Smooth muscle cell of bladder (primary cell): ENCODE measurements around the gene UNC119. TPM values are rescaled to one million over a fixed set of nuclear protein-coding genes. Genes with fewer than 3 reads are reported as not detected.

Experiments
- total RNA-seq: library from RNA; depleted of rRNA; stranded (reverse); fragments of >200 nt; gene quantifications from 2 replicates; pipeline ENCODE4 v1.2.3, GENCODE V29; 2014

The UNC119 gene
- total RNA-seq: 24.7 and 33.0 TPM in 2 replicates

DNA sequence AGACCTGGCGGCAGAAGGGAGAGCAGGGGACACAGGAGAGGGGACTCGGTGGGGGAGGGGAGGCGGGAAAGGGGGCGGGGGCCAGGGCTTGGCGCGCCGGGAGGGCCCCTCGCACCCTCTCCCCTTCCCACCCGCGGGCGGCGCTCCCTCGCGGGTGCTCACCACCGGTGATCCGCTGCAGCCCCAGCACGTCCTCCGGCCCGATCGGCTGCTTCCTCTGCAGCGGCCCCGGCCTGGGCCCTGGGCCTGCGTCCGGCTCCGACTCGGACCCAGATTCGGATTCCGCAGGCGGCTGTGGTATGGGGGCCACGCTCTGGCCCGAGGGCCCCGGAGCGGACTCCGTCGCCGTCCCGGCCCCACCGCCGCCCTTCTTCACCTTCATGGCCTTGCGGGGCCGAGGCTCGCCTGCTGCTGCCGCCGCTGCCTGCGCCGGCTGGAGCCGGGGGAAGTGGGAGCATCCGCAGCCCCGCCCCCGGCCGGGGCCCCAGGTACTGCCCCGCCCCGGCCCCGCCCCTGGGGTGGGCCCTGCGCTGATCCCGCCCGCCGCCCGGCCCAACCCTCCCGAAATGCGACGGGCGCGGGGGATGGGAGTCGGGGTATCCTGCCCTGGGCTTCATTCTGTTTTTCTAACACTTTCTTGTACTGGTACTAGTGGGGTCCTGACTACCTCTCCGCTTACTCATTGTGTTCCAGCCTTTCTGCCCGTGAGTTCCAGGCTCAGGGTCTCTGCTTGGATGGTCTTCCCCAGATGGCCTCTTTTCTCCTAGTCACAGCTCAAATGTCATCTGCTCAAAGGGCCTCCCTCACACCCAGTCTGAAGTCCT is at the start of gene UNC119:
Gene UNC119, minus strand, starts transcription at position 449 of the 824 bp plus-strand sequence. Its CDS starts 67 bp downstream, at position 382.

DNA sequence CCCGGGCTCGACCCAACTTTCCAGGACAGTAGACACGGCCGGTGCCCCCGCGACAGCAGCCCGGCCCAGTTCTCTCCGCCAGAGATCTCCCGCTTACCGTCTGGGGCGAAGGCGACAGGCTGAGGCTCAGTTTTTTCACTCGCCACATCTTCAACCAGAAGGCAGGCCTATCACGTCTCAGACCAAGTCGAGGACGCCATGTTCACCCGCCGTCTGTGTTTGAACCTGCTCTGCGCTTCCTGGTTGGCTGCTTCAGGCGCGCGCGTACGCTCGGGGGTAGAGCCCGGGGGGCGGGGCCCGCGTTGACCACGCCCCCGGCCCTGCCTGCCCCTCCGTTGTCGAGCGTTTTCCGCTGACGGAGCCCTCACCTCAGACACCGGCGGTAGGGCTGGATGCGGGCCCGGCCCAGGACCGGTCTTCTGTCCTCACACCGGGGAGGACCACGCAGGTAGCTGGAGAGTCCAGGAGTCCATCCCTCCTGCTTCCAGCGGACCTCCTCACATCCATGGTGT is 46.4 kb upstream of the UNC119 start, which contains the start of gene SPAG5:
Gene SPAG5, minus strand, starts transcription at position 227 of the 512 bp plus-strand sequence. Its CDS starts 79 bp downstream, at position 148.

DNA sequence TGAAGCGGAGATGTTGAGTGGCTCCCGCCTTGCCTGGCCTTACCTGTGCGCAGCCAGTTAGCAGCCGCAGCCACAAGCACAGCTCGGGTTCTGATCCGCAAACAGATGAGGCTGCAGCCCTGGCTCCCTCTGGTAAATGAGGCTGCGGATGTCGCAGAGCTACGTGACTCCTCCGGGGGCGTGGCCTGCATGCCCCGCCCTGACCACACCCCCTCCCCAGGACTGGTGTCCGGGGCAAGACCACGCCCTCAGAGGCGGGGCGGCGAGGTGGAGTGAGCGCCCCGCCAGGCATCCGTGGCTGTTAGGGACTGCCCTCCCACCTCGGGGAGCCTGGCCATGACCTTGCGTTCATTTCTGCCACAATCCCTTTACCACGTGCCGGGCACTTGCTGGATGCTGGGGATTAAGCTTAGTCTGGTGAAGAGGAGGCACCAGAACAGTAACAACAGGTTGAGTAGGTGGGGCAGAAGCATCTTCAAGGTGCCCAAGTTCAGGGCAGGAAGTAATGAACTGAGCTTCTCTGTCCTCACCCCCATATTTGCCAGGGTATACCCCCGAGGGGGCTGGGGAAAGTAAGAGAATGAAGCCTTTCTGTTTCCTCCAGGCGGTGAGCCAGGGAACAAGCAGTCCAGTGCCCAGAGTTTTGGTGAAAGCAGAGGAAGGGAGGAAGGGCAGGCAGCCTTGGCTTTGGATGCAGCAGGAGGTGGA is 24.5 kb upstream of the UNC119 start, which contains the start of gene ALDOC:
Gene ALDOC, minus strand, starts transcription at position 138 of the 708 bp plus-strand sequence. CDS start 1,363 bp downstream, outside the sequence.

DNA sequence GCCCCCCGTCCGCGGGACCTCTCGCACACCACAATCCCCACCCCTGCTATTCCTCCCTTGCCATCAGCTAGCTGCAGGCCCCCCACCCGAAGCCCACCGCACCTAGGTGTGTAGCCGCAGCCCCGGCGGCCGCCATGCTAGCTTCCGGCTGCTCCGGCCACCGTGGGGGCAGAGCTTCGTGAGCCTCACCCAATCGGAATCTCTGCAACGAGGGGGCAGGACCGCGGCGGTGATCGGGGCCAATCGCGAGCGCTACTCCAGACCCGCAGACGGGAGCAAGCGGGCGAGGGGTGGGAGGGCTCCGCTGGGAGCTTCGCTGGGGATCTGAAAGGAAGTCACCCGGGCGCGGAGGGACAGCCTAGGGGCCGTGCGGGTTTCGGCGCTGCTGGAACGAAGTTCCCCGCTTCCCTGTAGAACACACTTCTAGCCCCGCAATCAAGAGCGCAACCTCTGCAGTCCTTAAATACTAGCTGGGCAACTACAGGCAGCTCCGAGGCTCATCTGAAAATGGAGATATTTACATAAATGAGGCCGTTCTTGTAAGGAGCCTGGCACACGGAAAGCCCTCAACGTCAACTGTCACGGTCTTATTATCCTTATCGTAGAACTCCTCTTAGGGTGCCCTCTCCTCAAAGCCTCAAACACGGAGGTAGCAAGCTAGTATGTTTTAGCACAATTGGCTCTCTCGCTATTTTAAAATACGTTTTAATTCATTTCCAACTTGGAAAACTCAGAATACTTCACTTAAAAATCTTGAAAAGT is 19.1 kb upstream of the UNC119 start, which contains the start of gene PIGS:
Gene PIGS, minus strand, starts transcription at position 164 of the 762 bp plus-strand sequence. Its CDS starts 28 bp downstream, at position 136.

DNA sequence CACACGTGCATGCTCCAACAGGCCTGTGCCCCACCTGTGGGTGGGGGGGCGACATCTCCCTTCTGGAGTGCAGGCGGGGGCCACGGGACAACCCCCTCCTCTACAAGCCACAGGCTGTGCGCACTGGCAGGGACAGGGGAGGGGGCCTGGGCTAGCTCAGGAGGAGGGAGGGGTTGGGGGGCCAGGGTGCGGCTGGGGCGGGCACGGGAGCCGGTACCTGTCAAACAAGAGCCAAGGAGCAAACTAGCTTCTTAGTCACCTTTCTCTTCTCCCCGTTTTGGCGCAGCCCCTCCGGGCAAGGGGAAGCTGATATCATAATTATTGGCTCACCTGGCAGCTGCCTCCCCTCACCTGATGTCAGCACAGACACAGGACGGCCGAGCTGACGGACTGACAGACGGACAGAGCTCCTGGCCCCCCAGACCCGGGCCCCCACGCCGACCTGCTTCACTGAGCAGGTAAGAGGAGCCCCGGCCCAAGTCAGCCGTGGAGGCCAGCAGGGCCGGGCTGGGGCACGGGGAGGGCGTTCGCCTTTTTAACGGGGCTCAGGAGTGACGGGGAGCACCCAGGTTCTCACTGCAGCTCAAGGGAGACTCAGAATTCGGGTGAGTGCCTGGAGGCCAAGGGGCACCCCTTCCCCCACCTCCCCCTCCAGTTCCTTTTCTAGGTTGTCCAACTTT is 46.3 kb downstream of the UNC119 start, which contains the start of gene FOXN1:
Gene FOXN1, plus strand, starts transcription at position 363 of the 680 bp plus-strand sequence. CDS start 17,622 bp downstream, outside the sequence.

Other genes with a start within 250 kb of the UNC119 start
- gene TMEM97, start 233.4 kb downstream of the UNC119 start, total RNA-seq: 25.1 and 31.3 TPM in 2 replicates
- gene IFT20, start 217.2 kb downstream of the UNC119 start, total RNA-seq: 73.0 and 75.2 TPM in 2 replicates
- 24.6 and 26.7 TPM in 2 replicates for gene TNFAIP1, start 216.9 kb downstream of the UNC119 start, total RNA-seq
- 76.9 and 80.8 TPM in 2 replicates for gene POLDIP2, start 195.1 kb downstream of the UNC119 start, total RNA-seq
- not detected in 2 replicates for gene SEBOX, start 187.4 kb downstream of the UNC119 start, total RNA-seq
- gene VTN, start 182.3 kb downstream of the UNC119 start, total RNA-seq: 13.4 and 19.1 TPM in 2 replicates
- 6.5 and 10.5 TPM in 2 replicates for gene SARM1, start 180.9 kb downstream of the UNC119 start, total RNA-seq
- 5.1 and 7.0 TPM in 2 replicates for gene SLC46A1, start 146.4 kb downstream of the UNC119 start, total RNA-seq
- gene SLC13A2, start 79.0 kb downstream of the UNC119 start, total RNA-seq: not detected in 2 replicates
- not detected in 2 replicates for gene FOXN1, start 46.3 kb downstream of the UNC119 start, total RNA-seq
- gene PIGS, start 18.9 kb upstream of the UNC119 start, total RNA-seq: 47.4 and 48.5 TPM in 2 replicates
- 121 and 159 TPM in 2 replicates for gene ALDOC, start 24.3 kb upstream of the UNC119 start, total RNA-seq
- gene SPAG5, start 46.4 kb upstream of the UNC119 start, total RNA-seq: 4.7 and 5.4 TPM in 2 replicates
- gene RSKR, start 61.6 kb upstream of the UNC119 start, total RNA-seq: 4.4 and 4.6 TPM in 2 replicates
- gene BLTP2, start 92.5 kb upstream of the UNC119 start, total RNA-seq: 123 and 171 TPM in 2 replicates
- gene SDF2, start 109.3 kb upstream of the UNC119 start, total RNA-seq: 65.4 and 81.8 TPM in 2 replicates
- gene SUPT6H, start 109.6 kb upstream of the UNC119 start, total RNA-seq: 42.8 and 52.9 TPM in 2 replicates
- gene PROCA1, start 159.3 kb upstream of the UNC119 start, total RNA-seq: 1.0 and 1.1 TPM in 2 replicates
- 190 and 212 TPM in 2 replicates for gene RAB34, start 165.2 kb upstream of the UNC119 start, total RNA-seq
- 979 and 1,044 TPM in 2 replicates for gene RPL23A, start 167.4 kb upstream of the UNC119 start, total RNA-seq
- gene TLCD1, start 173.6 kb upstream of the UNC119 start, total RNA-seq: 4.3 and 7.5 TPM in 2 replicates
- gene NEK8, start 176.2 kb upstream of the UNC119 start, total RNA-seq: 3.0 and 3.8 TPM in 2 replicates
- 16.2 and 24.2 TPM in 2 replicates for gene TRAF4, start 191.4 kb upstream of the UNC119 start, total RNA-seq